HG02943 (cell line): ENCODE data around the gene CTIF.

Experiments
- ATAC-seq: cut with Tn5 transposase; IDR thresholded peaks from one replicate; pipeline ENCODE4 v1.9.1; 2021; ENCODE audit warnings: mild to moderate bottlenecking, low read depth, moderate library complexity; ENCODE audit not compliant: unreplicated experiment

CTIF gene

DNA sequence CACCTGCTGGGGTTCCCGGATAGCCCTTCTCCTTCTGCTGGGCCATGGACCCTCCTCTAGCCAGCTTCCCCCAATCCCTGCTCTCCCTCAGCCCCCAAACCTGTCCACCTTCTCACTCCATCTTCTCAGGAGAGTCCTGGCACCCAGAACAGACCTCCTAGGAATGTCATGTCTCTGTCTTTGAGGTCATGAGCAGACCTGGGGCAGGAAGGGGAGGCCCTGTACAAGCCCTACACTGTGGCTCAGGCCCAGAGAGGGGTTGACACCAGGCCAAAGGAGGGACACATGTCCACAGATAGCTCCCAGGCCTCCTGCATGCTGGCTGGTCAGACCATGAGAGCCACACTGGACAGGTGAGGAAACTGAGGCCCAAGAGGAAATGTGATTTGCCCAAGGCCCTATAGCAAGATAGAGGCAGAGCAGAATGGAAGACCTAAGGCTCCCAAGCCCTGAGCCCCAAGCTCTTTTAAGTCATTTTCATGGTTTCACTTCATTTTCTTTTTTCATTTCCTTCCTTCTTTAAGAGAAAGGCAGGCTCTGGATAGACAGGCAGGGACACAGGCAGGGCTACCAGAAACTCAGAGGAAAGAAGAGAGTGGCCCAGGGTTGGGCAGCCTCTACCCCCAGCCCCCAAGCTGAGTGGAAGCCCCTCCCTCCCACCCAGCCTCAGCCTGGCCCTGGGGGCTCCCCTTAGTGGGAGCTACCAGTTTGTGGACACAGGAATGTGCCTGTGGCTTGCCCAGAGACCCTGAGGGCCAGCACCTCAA, 252.2 kb downstream of the CTIF start:
- no peak for ATAC-seq

DNA sequence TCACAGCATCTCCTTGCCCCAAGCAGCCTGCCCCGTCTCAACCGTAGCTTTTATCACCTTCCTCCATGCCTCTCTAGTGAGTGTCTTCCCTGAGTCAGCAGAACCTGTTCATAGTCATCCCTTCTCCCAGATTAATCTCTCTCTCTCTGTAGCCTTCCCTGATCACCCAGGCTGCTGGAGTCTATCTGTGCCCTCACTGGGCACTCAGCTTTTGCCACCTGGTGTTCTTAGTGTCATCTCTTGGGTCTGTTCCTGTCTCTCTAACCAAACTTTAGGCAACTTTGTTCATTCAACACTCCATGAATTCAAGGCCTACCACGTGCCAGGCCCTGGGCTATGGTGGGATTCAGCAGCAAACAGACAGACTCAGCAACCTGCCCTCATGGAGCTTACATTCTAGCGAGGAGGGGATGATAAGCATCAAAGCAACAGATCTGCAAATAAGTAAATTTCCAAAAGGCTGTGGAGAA, 252.8 kb downstream of the CTIF start:
- no peak for ATAC-seq

DNA sequence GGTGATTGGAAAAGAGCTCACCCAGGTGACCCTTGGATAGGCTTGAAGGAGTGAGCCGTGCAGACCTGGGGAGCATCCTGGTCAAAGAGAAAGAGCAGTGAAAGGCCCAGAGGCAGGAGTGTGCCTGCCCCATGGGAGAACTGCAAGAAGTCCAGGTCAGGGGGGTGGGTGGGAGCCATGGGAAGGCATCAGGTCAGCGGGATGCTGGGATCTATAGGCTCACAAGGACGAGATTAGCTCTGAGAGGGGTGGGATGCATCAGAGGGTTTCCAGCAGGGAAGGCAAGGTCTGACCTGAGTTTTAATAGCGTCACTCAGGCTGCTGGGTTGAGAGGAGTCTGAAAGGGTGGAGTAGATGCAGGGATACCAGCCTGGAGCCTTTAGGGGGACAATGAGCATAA, 253.3 kb downstream of the CTIF start:
- no peak for ATAC-seq

DNA sequence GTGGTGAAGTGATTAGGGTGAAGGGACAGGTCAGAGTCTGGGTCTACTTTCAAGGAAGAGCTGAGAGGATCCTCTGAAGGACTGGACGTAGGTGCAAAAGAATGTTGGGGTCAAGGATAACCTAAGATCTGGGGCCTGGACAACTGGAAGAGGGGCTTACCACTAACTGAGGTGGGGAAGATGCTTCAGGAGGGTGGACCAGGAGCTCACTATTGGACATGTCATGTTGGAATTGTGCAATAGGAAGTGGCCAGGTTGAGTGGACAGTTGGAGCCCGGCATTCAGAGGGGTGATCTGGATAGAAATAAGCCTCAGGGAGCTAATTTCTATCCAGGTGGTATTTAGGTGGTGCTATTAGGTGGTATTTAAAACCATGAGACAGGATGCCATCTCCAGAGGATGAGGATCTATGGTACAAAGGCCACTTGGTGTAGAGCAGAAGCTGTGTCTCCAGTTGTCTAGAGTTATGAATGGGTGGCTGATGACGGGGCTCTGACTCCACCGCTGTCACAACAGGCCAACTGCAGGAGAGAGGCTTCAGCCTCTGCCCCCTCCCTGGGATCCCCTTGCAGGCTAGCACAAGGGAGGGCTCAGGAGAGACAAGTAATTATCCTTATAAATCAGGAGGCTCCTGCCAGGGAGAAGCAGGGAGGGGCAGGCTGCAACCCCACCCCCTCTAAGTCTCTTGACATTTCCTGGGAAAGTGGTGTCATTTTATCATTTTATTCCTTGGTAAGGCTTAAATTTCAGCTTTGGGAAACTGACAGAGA, 254.0 kb downstream of the CTIF start:
- no peak for ATAC-seq

DNA sequence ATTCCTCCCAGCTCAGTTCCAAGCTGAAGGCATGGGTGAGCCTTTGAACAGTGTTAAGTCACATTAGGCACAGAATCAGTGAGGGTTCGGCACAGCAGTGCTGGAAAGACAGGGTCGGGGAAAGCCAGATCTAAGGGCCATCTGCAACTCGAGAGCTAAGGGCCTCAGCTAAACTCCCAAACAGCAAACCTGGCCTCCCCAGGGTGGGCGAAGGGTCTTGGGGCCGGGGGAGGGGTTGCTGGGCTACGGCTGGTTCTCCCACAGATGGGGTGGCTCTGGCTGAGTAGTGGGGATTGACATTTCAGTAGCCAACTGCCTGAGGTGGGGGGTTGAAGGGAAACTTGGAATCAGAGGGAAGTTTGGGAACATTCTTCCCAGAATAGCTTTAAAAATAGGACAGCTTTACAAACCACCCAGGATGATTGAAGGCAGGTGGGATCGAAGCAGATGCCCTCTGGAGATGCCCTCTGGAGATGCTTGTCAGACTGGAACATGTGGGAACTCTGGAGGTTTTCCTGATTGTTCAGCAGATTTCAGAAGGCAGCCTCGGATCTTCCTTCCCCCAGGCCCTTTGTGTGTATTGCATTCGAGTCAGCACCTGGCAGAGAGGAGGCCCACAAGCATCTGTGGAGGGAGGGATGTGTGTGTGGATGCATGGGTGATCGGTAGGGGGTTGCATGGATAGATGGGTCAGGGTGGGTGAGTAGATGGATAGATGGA, 255.6 kb downstream of the CTIF start:
- no peak for ATAC-seq

DNA sequence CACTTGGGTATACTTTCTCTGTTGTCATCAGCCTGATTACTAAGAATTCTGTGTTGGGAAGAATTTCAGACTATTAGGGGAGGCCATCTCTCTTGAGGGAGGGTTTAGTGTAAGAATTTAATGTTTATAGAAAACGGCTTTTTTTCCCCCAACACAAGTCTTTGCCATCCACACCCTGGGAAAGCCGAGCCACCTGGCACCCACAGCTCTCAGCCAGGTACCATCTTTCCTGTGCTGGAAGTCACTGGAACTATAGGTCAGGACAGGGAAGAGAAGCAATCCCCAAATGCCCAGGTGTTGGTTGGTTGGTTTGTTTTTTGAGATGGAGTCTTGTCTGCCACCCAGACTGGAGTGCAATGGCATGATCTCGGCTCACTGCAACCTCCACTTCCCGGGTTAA, 256.9 kb downstream of the CTIF start:
- ATAC-seq: no peak

DNA sequence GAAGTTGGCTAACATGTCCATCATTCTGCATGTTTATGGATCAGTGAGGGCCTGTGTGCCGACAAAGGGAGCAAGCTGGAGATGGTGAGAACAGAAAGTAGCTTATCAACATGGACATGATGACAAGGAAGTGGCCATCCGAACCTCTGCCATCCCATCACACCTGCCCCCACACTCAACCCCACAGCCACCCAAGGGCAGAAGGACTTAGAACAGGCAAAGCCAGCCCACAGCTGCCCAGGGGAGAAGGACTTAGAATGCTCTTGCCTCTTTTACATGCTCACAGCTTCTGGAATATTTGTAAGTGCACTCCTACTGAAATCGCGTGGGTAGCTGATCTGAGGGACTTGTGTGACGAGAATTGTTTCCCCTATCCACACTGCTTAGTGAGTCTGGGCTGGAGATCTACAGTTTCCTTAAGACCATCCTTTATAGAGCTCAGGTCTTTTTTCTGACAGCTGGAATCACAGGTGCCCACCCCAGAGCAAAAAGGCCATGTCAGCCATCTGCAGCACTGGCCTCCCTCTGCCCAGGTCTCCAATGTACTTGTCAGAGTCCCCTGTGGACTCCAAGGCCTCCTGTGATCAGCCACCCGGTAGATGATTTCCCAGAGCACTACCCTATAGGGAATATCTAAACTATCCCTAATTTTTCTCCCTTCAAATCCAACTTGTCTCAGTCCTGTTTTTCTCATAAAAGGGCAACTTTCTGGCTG, 257.8 kb downstream of the CTIF start:
- no peak for ATAC-seq

DNA sequence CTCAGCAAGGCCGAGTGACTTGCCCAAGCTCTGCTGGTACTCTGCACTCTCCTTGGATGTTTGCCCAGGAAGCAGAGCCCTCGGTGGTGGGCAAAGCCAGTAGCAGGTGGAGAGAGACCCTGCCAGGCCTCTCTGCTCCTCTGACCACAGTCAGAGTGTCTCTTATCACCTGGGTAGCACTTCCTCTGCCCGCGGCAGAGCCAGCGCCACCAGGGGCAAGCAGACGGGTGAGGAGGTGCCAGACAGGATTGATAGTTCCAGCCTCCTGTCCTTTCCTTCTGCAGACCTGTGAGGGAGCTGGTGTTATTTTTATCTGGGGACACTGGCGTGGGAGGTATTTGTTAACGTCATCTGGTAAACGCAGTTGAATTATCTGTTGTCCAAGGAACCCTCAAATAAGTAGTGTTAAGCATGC, 259.0 kb downstream of the CTIF start:
- no peak for ATAC-seq

DNA sequence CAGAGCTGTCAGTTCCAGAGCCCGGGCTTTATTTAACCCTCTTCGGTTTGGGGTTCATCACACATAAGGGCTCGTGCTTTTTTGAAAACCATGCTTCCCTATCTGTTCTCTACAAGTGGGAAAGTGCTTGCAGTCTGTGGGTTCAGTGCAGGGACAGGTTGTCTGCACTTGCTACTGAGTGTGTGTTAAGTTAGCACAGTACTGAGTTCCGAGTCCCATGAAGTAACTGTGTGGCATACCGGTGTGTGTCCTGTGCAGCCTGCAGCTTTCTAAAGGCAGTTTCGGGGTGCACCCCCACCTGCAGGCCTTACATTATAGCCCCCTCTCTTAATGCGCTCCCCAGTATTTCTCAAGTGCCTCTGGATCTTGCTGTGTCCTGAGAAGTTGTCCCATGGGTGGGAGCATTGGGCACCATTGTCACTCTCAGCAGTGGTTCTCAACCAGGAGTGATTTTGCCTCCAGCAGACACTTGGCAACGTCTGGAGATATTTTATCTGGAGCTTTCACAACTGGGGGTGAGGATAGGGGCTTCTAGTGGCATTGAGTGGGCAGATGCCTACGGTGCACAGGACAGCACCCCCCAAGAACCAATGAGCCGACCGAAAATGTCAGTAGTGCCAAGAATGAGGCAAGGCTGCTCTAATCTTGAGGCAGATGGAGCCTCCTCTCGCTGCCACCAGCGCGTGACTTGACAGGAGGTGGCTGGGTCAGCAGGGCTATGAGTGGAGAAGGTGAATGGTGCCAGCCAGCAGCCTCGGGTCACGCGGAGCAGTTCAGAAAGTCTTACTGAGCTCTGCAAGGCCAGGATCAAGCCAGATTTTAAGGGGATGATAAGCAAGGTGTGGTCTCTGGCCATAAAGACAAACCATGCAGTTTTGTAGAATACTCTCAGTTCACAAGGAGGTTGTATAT, 259.8 kb downstream of the CTIF start:
- no peak for ATAC-seq

DNA sequence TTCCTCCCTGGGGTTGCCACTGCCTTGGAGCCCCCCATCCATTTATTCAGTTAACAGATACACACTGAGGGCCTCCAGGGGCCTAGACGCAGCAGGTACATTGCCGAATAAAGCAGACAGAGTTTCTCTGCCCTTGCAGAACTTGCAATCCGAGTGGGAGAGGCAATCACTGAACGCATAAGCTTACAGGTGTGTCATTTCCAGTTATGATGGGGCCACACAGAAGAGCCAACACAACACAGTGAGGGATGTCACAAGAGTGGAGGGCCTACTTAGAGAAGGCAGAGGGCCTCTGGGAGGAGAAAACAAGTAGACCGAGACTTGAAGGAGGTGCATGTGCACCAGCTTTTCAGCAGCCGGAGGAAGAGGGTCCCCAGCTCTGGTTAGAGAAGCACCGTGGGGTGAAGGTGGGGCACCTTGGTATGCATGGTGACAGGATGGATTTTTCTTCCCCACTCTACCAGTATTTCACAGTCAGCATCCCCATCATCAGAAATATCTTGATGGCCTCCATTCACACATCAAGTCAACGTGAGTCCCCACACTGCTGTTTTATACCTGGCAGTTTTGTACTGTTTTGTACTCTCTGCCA, 261.0 kb downstream of the CTIF start:
- no peak for ATAC-seq

DNA sequence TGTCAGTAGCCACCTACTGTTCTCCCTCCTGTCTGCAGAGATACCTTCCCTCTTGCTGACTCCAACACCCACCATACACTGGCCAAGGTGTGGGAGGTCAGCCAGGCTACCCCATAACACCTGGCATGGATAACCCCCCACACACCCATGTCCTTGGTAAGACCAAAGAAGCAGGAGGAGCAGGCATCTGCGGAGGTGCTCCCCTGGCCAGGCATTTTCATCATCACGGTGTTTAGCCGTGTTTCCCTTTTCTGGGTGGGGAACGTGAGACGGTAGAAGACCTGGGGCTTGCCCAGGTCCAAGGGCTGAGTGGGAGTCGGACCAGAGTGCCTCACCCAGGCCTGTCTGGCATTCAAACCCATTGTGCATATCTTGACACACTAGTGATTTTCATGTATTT, 261.6 kb downstream of the CTIF start:
- no peak for ATAC-seq

DNA sequence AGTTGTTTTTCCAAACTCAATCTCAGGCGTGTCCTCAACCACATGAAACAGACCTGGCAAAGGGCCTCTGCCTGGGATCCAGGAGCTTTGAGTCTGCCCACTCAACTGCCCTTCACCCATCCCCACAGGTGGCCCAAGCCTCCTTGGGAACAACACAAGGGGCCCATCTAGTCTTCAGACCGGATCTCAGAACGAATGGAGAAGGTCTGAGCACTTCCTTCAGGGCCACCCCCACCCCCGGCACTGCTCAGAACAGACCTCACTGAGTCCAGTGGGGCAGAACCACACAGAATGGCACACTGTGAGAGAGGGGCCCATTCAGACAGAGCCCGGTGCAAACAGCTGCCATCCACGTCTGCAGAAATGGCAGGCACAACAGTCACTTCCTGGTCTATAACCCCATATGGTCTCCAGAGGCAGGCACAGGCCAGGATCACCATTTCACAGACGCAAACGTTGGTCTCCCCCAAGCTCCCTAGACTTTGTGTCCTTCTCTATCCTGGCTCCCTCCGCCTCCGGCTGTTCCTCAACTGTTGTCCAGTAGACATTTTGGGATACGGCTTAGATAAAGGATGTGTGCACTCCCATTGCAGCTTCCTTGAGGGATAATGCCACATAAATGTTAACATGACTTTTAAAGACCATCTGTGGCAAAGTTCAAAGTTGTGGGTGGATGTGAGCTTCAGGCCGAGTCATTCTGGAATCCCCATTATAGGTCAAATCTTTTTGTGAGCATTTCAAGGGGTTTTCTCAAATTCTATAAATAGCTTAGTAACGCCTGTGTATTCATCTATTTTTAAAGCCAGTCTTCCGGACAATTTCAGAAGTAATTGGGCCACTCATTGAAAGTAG, 262.3 kb downstream of the CTIF start:
- no peak for ATAC-seq

DNA sequence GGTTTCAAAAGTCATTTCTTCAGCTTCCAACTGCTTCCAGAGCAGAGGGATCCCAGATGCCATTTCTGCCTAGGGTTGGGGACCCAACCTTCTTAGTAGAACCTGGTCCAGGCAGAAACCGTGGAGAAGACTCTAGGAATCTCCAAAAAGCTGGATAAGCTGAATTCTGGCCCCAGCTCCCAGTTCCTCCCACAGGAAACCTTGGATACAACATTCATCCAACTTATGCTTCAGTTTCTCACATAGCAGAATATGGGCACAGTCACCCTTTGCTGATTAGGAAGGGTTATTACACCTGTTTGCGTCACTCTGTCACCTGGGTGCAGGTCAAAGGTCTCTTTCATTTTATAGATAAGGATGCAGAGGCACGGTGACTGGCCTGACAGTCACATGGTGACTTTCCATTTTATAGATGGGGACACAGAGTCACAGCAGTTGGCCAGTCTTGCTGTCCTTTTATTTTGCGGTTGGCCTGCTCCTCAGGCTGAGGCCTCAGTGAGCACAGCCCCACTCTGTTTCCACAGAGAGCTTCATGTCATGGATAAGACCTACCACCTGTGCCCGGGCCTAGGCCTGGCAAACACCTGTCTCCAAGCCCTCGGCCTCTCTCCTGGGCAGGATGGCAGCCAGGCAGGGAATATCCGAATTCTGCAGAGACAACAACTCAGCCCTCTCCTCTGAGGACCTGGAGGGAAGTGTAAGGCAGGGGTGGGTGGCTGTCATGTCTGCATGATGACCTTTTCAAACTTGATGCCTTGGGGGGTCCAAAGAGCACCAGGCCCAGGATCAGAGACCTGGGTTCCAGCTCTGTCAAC, 263.1 kb downstream of the CTIF start:
- ATAC-seq: no peak

DNA sequence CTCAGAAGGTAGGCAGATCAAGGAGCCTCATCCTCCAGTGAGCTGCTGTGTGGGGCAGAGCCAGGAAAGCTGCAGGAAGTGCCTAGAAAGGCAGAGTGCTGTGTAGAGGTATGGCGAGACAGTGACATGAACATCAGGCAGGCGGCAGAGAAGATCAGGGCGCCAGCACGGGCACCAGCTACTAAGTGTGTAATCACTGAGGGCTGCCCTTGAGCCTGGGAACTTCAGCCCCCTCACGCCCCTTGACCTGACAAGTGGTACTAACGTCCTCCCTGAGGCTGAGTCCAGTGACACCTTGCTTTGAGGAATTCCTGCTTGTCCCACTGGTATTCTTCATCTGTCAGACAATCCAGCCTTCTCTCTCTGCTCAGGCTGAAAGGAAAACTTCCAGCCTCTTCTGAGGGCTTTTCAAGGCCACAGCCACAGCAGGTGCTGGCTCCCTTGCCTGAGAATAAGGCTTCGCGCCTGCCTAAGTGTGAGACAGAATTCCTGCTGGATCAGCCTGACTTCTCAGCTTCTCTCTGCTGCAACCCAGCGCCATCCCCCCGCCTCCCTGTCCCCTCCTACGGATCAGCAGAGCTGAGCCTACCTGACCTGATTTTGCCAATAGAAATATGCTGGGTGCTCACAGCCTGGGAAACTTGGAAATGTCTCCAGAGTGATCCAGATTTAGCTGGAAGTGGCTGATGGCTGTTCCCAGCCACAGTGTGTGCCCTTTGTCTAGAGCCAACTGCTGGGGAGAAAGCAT, 263.9 kb downstream of the CTIF start:
- no peak for ATAC-seq

DNA sequence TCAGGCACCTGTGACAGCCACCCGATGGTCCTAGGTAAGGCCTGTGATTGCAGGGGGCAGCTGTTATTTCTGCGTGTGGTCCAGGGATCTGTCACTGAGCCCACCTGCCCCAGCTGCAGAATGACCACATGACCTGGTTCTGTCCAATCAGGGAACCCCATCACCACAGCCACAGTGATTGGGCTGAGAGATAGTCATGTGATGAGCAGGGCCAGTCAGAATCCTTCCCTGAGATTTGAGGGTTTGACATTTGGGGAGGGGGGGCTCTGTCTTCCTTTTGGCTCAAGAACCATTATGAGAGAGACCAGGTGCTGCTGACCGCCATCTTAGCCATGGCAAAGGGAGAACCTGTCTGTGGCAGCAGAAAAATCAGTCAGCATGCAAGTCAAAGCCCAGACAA, 264.7 kb downstream of the CTIF start:
- ATAC-seq: no peak

DNA sequence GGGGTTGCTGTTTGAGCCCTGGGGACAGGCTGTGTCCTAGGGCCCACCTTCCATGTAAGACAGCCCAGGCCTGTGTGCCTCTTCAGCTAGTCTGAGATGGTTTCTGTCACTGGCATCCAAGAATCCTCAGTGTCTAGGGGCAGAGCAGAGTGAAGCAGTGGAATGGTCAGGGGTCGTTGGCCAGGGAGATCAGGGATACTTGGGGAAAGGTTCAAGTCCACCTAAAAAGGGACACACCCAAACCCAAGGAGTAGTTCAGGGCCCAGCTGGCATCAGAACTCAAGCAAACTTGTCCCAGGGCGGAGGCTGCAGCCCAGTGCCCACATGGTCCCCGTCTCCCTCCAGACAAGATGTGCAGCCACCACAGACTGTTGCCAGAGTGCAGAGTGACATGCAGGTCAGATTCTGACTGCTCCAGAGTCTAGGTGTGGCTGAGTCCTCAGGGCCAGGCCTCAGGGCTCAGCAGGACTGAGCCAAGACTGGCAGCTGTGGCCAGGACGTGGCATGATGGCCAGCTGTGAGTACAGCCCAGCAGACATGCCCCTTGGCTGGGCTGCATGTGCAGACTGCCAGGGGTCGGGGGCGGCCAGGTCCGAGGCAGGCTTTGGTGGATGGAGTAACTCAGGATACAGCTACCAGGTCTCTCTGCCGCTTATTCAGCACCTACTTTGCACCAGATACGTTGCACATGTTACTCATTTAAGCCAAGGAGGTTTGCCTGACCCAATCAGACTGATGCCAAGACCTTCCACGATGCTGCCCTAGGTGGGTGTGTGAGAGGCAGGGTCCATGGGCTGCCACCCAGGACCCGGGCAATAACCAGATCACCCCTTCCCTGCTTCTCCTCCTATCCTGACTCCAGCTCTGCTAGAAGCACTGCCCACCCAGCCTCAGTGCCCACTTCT, 265.4 kb downstream of the CTIF start:
- ATAC-seq: no peak
